ENCODE data around the gene SYNM.

GRCh38 chr15:99126930-99127329 is 22.1 kb downstream of the SYNM start:
- TF ChIP-seq CTCF (conservative IDR thresholded peaks at IDR 0.05) (no peak), ZFX (IDR thresholded peaks at IDR 0.05) (no peak)
